SK-N-SH (cell line): ENCODE data around the gene GASK1B. TPM values are rescaled to one million over a fixed set of nuclear protein-coding genes. Genes with fewer than 3 reads are reported as not detected.

Source experiments
- CTCF ChIA-PET: fragments of 300-600, 350-600 bp; formaldehyde crosslinking; extraction: SDS; loops from one replicate; lab custom pipeline; 2021; lab: Yijun Ruan, JAX
- POLR2A ChIA-PET: fragments of 350-600 bp; sonication (Branson Sonifier 250); formaldehyde crosslinking; extraction: SDS; loops from one replicate; lab custom pipeline; 2020; ENCODE audit warnings: antibody characterized with exemption, inconsistent platforms; lab: Yijun Ruan, JAX
- DNase-seq: peaks from one replicate; pipeline ENCODE4 v3.0.0; 2012
- H2AFZ ChIP-seq: fragments of 200-600 bp; sonication (generic); 2 replicates; pipeline ENCODE4 v1.8.1; 2016; ENCODE audit warnings: antibody characterized with exemption, mild to moderate bottlenecking, low read depth
- H3F3A ChIP-seq: fragments of 200-600 bp; sonication (generic); replicated peaks from 2 replicates; pipeline ENCODE3; 2016; ENCODE audit warnings: antibody characterized with exemption, mild to moderate bottlenecking; ENCODE audit not compliant: insufficient read depth
- H3K27ac ChIP-seq, 2 experiments: fragments of 200-500 bp in 1 of 2; fragments of 200-600 bp in 1 of 2; sonication (Bioruptor generic) in 1 of 2; sonication (generic), shearing (Covaris generic) in 1 of 2; 2 replicates each; pipeline versions ENCODE4 v1.5.1 to v1.6.1; 2014 to 2016; ENCODE audit warnings: low read depth in 2 of 2, inconsistent platforms in 1 of 2, low read length in 1 of 2, mild to moderate bottlenecking in 1 of 2, mixed read lengths in 1 of 2
- H3K27me3 ChIP-seq: fragments of 200-600 bp; sonication (generic), shearing (Covaris generic); 2 replicates; pipeline ENCODE4 v1.6.1; 2016; ENCODE audit warnings: mixed run types; ENCODE audit not compliant: insufficient read depth
- H3K36me3 ChIP-seq, 2 experiments: fragments of 200-500 bp in 1 of 2; fragments of 200-600 bp in 1 of 2; sonication (Bioruptor generic) in 1 of 2; sonication (generic) in 1 of 2; replicated peaks in 1 of 2; 2 replicates each; pipeline versions ENCODE3 to v1.5.1; 2014 to 2016; ENCODE audit warnings: low read length in 1 of 2, mild to moderate bottlenecking in 1 of 2; ENCODE audit not compliant: insufficient read depth in 2 of 2, control insufficient read depth in 1 of 2
- H3K4me1 ChIP-seq, 2 experiments: fragments of 200-500 bp in 1 of 2; fragments of 200-600 bp in 1 of 2; sonication (Bioruptor generic) in 1 of 2; sonication (generic), shearing (Covaris generic) in 1 of 2; 2 replicates each; pipeline versions ENCODE4 v1.5.1 to v1.6.1; 2014 to 2016; ENCODE audit warnings: low read depth in 1 of 2, low read length in 1 of 2, mixed run types in 1 of 2; ENCODE audit not compliant: insufficient read depth in 2 of 2, control insufficient read depth in 1 of 2
- H3K4me2 ChIP-seq: fragments of 200-600 bp; sonication (generic), shearing (Covaris generic); 2 replicates; pipeline ENCODE4 v1.6.1; 2017; ENCODE audit warnings: mixed run types
- H3K4me3 ChIP-seq, 2 experiments: fragments of 200-500 bp in 1 of 2; fragments of 200-600 bp in 1 of 2; sonication (Bioruptor generic) in 1 of 2; sonication (generic), shearing (Covaris generic) in 1 of 2; 2 replicates each; pipeline versions ENCODE4 v1.5.1 to v1.8.1; 2014 to 2016; ENCODE audit warnings: low read depth in 2 of 2, inconsistent platforms in 1 of 2, low read length in 1 of 2, mild to moderate bottlenecking in 1 of 2, mixed read lengths in 1 of 2, moderate library complexity in 1 of 2
- H3K79me2 ChIP-seq: fragments of 200-600 bp; sonication (generic); 2 replicates; pipeline ENCODE4 v1.8.1; 2017; ENCODE audit warnings: mild to moderate bottlenecking; ENCODE audit not compliant: insufficient read depth
- H3K9ac ChIP-seq: fragments of 200-600 bp; sonication (generic); 2 replicates; pipeline ENCODE4 v1.6.1; 2017; ENCODE audit warnings: mixed run types
- H3K9me2 ChIP-seq: fragments of 200-600 bp; sonication (generic); 2 replicates; pipeline ENCODE4 v1.6.1; 2017; ENCODE audit warnings: mixed run types
- H3K9me3 ChIP-seq: fragments of 200-600 bp; sonication (generic); 2 replicates; pipeline ENCODE4 v1.6.1; 2017; ENCODE audit warnings: mixed run types, mild to moderate bottlenecking, moderate library complexity
- H4K20me1 ChIP-seq: fragments of 200-600 bp; sonication (generic); 2 replicates; pipeline ENCODE4 v1.6.1; 2017; ENCODE audit warnings: mild to moderate bottlenecking, mixed run types; ENCODE audit not compliant: insufficient read depth
- EP300 ChIP-seq, 2 experiments: IDR thresholded peaks; 2 replicates each; pipeline versions ENCODE4 v1.4.0 to v1.6.1; 2012; ENCODE audit warnings: borderline replicate concordance in 1 of 2, low read depth in 1 of 2, low read length in 1 of 2
- FOSL2 ChIP-seq: IDR thresholded peaks from 2 replicates; pipeline ENCODE4 v1.4.0; 2012; ENCODE audit warnings: low read depth, mild to moderate bottlenecking, moderate library complexity, borderline replicate concordance
- GATA2 ChIP-seq: sonication (generic); formaldehyde crosslinking; IDR thresholded peaks from 2 replicates; pipeline ENCODE4 v1.5.0; 2020; ENCODE audit warnings: mild to moderate bottlenecking, missing genetic modification reagents
- JUND ChIP-seq: IDR thresholded peaks from 2 replicates; pipeline ENCODE4 v1.4.0; 2012
- MXI1 ChIP-seq: IDR thresholded peaks from 2 replicates; pipeline ENCODE4 v1.6.1; 2012; ENCODE audit warnings: mild to moderate bottlenecking, low read depth, low read length, improper control_type of control experiment
- NFIC ChIP-seq: IDR thresholded peaks from 2 replicates; pipeline ENCODE4 v1.4.0; 2012; ENCODE audit warnings: borderline replicate concordance
- NRF1 ChIP-seq: IDR thresholded peaks from 2 replicates; pipeline ENCODE4 v1.6.1; 2012; ENCODE audit warnings: low read depth, mild to moderate bottlenecking, low read length
- POLR2AphosphoS5 ChIP-seq: IDR thresholded peaks from 2 replicates; pipeline ENCODE4 v1.6.1; 2012; ENCODE audit warnings: low read depth, low read length
- RCOR1 ChIP-seq: fragments of 150-350 bp; IDR thresholded peaks from 2 replicates; pipeline ENCODE4 v1.6.1; 2017; ENCODE audit warnings: antibody characterized with exemption, low read length
- SIN3A ChIP-seq: IDR thresholded peaks from 2 replicates; pipeline ENCODE4 v1.6.1; 2012; ENCODE audit warnings: low read depth, mild to moderate bottlenecking, low read length, moderate library complexity, borderline replicate concordance
- SMC3 ChIP-seq: IDR thresholded peaks from 2 replicates; pipeline ENCODE4 v1.6.1; 2012; ENCODE audit warnings: low read depth, low read length, improper control_type of control experiment
- TAF1 ChIP-seq: IDR thresholded peaks from 2 replicates; pipeline ENCODE4 v1.6.1; 2012; ENCODE audit warnings: low read depth, mild to moderate bottlenecking, low read length, moderate library complexity, borderline replicate concordance
- TCF12 ChIP-seq: IDR thresholded peaks from 2 replicates; pipeline ENCODE4 v1.4.0; 2012
- YY1 ChIP-seq: IDR thresholded peaks from 2 replicates; pipeline ENCODE4 v1.4.0; 2012; ENCODE audit warnings: low read depth, mild to moderate bottlenecking
- WGBS: methylation state at CpG from one replicate; pipeline ENCODE4 v1.1.6; 2017; ENCODE audit warnings: low lambda C conversion rate; 5-methylcytosine and 5-hydroxymethylcytosine counted together
- polyA plus RNA-seq, 3 experiments: library from polyadenylated mRNA; depleted of rRNA; stranded (reverse); fragments of >200 nt; gene quantifications; 2 replicates each; pipeline ENCODE4 v1.2.3, GENCODE V29; 2012
- TF ChIP-seq, protein P1 (sequence below): IDR thresholded peaks from 2 replicates; pipeline ENCODE4 v1.6.1; 2012; ENCODE audit warnings: mild to moderate bottlenecking, low read depth, low read length, moderate library complexity
- TF ChIP-seq, protein P2 (sequence below): fragments of 200-600 bp; sonication (generic); IDR thresholded peaks from 2 replicates; pipeline ENCODE4 v1.6.1; 2017; ENCODE audit warnings: antibody characterized with exemption, mild to moderate bottlenecking, moderate library complexity
- TF ChIP-seq, protein P3 (sequence below): IDR thresholded peaks from 2 replicates; pipeline ENCODE4 v1.4.0; 2012; ENCODE audit warnings: low read depth, borderline replicate concordance

GASK1B gene
- polyA plus RNA-seq, 1 of the 3 experiments (the other 2 are of a cell fraction), result 3.7 TPM

DNA sequence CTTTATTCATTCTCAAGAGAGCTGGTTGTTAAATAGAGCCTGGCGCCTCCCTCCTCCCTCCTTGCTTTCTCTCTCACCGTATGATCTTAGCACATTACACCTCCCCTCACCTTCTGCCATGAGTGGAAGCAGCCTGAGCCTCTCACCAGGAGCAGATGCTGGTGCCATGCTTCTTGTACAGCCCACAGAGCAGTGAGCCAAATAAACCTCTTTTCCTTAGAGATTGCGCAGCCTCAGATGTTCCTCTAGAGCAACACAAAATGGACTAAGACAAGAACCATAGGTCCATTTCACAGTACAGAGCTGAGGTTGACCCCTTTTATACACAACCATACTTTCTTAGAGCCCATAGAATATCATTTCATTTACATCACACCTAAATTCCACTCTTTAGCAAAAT, 27.4 kb upstream of the GASK1B start:
- no peaks in the 10 kb centered on the region for H3K36me3 ChIP-seq
- DNase-seq, result no peak
- no peaks in the 10 kb centered on the region for H3K27me3 ChIP-seq
- no peaks in the 10 kb centered on the region for H3F3A ChIP-seq
- no peak overlapping the region for H3K4me2 ChIP-seq
- CTCF ChIA-PET, result interaction anchor here (1.5 kb wide), 1 partner anchor 28 kb away, joined by 4 read pairs; no protein-coding TSS in a partner anchor
- no peaks in the 10 kb centered on the region for H3K9me3 ChIP-seq
- TF ChIP-seq SIN3A (no peak), SMC3 (no peak), NFIC (no peak), GATA2 (no peak), TCF12 (no peak), MXI1 (no peak), TAF1 (no peak), FOSL2 (no peak), YY1 (no peak), NRF1 (no peak), RCOR1 (no peak), JUND (no peak), EP300 (IDR thresholded peaks at IDR 0.05; ENCODE audit: borderline replicate concordance in 1 of 2, low read depth in 1 of 2, low read length in 1 of 2) (no peak), POLR2AphosphoS5 (no peak)
- TF ChIP-seq, protein P1, sequence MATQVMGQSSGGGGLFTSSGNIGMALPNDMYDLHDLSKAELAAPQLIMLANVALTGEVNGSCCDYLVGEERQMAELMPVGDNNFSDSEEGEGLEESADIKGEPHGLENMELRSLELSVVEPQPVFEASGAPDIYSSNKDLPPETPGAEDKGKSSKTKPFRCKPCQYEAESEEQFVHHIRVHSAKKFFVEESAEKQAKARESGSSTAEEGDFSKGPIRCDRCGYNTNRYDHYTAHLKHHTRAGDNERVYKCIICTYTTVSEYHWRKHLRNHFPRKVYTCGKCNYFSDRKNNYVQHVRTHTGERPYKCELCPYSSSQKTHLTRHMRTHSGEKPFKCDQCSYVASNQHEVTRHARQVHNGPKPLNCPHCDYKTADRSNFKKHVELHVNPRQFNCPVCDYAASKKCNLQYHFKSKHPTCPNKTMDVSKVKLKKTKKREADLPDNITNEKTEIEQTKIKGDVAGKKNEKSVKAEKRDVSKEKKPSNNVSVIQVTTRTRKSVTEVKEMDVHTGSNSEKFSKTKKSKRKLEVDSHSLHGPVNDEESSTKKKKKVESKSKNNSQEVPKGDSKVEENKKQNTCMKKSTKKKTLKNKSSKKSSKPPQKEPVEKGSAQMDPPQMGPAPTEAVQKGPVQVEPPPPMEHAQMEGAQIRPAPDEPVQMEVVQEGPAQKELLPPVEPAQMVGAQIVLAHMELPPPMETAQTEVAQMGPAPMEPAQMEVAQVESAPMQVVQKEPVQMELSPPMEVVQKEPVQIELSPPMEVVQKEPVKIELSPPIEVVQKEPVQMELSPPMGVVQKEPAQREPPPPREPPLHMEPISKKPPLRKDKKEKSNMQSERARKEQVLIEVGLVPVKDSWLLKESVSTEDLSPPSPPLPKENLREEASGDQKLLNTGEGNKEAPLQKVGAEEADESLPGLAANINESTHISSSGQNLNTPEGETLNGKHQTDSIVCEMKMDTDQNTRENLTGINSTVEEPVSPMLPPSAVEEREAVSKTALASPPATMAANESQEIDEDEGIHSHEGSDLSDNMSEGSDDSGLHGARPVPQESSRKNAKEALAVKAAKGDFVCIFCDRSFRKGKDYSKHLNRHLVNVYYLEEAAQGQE, result no peak
- TF ChIP-seq, protein P2, sequence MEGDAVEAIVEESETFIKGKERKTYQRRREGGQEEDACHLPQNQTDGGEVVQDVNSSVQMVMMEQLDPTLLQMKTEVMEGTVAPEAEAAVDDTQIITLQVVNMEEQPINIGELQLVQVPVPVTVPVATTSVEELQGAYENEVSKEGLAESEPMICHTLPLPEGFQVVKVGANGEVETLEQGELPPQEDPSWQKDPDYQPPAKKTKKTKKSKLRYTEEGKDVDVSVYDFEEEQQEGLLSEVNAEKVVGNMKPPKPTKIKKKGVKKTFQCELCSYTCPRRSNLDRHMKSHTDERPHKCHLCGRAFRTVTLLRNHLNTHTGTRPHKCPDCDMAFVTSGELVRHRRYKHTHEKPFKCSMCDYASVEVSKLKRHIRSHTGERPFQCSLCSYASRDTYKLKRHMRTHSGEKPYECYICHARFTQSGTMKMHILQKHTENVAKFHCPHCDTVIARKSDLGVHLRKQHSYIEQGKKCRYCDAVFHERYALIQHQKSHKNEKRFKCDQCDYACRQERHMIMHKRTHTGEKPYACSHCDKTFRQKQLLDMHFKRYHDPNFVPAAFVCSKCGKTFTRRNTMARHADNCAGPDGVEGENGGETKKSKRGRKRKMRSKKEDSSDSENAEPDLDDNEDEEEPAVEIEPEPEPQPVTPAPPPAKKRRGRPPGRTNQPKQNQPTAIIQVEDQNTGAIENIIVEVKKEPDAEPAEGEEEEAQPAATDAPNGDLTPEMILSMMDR, result no peak
- TF ChIP-seq, protein P3, sequence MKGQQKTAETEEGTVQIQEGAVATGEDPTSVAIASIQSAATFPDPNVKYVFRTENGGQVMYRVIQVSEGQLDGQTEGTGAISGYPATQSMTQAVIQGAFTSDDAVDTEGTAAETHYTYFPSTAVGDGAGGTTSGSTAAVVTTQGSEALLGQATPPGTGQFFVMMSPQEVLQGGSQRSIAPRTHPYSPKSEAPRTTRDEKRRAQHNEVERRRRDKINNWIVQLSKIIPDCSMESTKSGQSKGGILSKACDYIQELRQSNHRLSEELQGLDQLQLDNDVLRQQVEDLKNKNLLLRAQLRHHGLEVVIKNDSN, result no peak
- TF ChIP-seq, all 33 proteins: peak for 0
- H3K4me3 ChIP-seq, result no peak overlapping the region
- POLR2A ChIA-PET, result no interaction called here
- no peak overlapping the region for H3K27ac ChIP-seq
- H3K9me2 ChIP-seq, result no peaks in the 10 kb centered on the region
- 69% methylated on average over 3 of the region's 3 CpGs for WGBS
- H3K4me1 ChIP-seq, result no peaks in the 10 kb centered on the region
- H4K20me1 ChIP-seq, result no peaks in the 10 kb centered on the region
- no peak overlapping the region for H2AFZ ChIP-seq
- no peak overlapping the region for H3K9ac ChIP-seq
- H3K79me2 ChIP-seq, result no peaks in the 10 kb centered on the region
